Mesodermal cell (in vitro differentiated cells): ENCODE data around the gene TUBB1. TPM values are rescaled to one million over a fixed set of nuclear protein-coding genes. Genes with fewer than 3 reads are reported as not detected.

Experiments used
- H3K27ac ChIP-seq: 2 replicates; pipeline ENCODE4 v1.7.0; 2013; ENCODE audit warnings: mild to moderate bottlenecking, low read depth, low read length, moderate library complexity; ENCODE audit not compliant: severe bottlenecking
- H3K36me3 ChIP-seq: 2 replicates; pipeline ENCODE4 v1.7.1; 2013; ENCODE audit warnings: mild to moderate bottlenecking, low read length, moderate library complexity; ENCODE audit not compliant: control insufficient read depth, insufficient read depth
- H3K4me1 ChIP-seq: one replicate; pipeline ENCODE4 v1.7.1; 2013; ENCODE audit warnings: mild to moderate bottlenecking, low read length; ENCODE audit not compliant: insufficient read depth, control insufficient read depth, poor library complexity, severe bottlenecking
- H3K4me3 ChIP-seq: 2 replicates; pipeline ENCODE4 v1.7.0; 2013; ENCODE audit warnings: low read length, control low read depth, mild to moderate bottlenecking; ENCODE audit not compliant: insufficient read depth, poor library complexity, severe bottlenecking; ENCODE audit errors: extremely low read depth
- H3K9me3 ChIP-seq: 2 replicates; pipeline ENCODE4 v1.7.1; 2013; ENCODE audit warnings: mild to moderate bottlenecking, low read length, moderate library complexity; ENCODE audit not compliant: control insufficient read depth
- WGBS, 2 experiments: methylation state at CpG; one replicate each; pipeline ENCODE4 v1.1.5; 2013; ENCODE audit warnings: missing lambda C conversion rate in 2 of 2; ENCODE audit not compliant: insufficient coverage in 2 of 2; 5-methylcytosine and 5-hydroxymethylcytosine counted together
- polyA plus RNA-seq, 2 experiments: library from polyadenylated mRNA; stranded (reverse); fragments of 50-300 nt; gene quantifications; one replicate each; pipeline ENCODE4 v1.2.3, GENCODE V29; 2013

The TUBB1 gene
- polyA plus RNA-seq (2013, experiment 1 of 2), result not detected
- polyA plus RNA-seq (2013, experiment 2 of 2), result not detected

- Histone ChIP-seq H3K9me3 (no peaks in the 10 kb centered on the region), H3K27ac (no peak within 1 kb of the TSS), H3K4me1 (peaks cover 14% of the 10 kb centered on the region), H3K36me3 (peaks cover 24% of the 10 kb centered on the region), H3K4me3 (no peak within 1 kb of the TSS)
- 91 to 98% methylated on average over 4 to 5 of the region's 5 CpGs for WGBS, 2 experiments
These were observed at the start of gene TUBB1 for GRCh38 chr20:59019217-59019616. TUBB1 (plus strand) TSS chr20:59019429; CDS start chr20:59019523, 94 bp downstream.

GRCh38 chr20:58969439-58969838 is 49.8 kb upstream of the TUBB1 start:
- WGBS, 2 experiments, result 80% methylated on average over 1 of the region's 2 CpGs; no CpG with 5 or more reads in 1 of the 2 experiments
- no peaks in the 10 kb centered on the region for H3K4me1 ChIP-seq

GRCh38 chr20:58970146-58970545 is 49.1 kb upstream of the TUBB1 start:
- Histone ChIP-seq H3K4me1 (no peaks in the 10 kb centered on the region), H3K9me3 (peaks cover 8% of the 10 kb centered on the region), H3K27ac (no peak overlapping the region), H3K4me3 (no peak overlapping the region), H3K36me3 (no peaks in the 10 kb centered on the region)
- WGBS, 2 experiments, result no CpG with 5 or more reads among the region's 1 CpG

More at GRCh38 chr20:58969439-58969838, 49.8 kb upstream of the TUBB1 start:
- Histone ChIP-seq H3K4me3 (no peak overlapping the region), H3K36me3 (no peaks in the 10 kb centered on the region), H3K27ac (no peak overlapping the region), H3K9me3 (peaks cover 8% of the 10 kb centered on the region)

GRCh38 chr20:58971429-58971828 is 47.8 kb upstream of the TUBB1 start:
- Histone ChIP-seq H3K4me1 (no peaks in the 10 kb centered on the region), H3K27ac (no peak overlapping the region), H3K4me3 (no peak overlapping the region), H3K36me3 (no peaks in the 10 kb centered on the region), H3K9me3 (peaks cover 8% of the 10 kb centered on the region)
- WGBS, 2 experiments, result 77 to 80% methylated on average over 5 of the region's 6 CpGs

GRCh38 chr20:58973179-58973578 is 46.0 kb upstream of the TUBB1 start:
- H3K27ac ChIP-seq, result no peak overlapping the region
- no peak overlapping the region for H3K4me3 ChIP-seq
- peaks cover 8% of the 10 kb centered on the region for H3K9me3 ChIP-seq
- H3K36me3 ChIP-seq, result no peaks in the 10 kb centered on the region
- WGBS, 2 experiments, result 94 to 97% methylated on average over 4 of the region's 4 CpGs
- no peaks in the 10 kb centered on the region for H3K4me1 ChIP-seq

- Histone ChIP-seq H3K27ac (no peak overlapping the region), H3K4me1 (no peaks in the 10 kb centered on the region), H3K36me3 (no peaks in the 10 kb centered on the region), H3K9me3 (peaks cover 8% of the 10 kb centered on the region), H3K4me3 (no peak overlapping the region)
- WGBS, 2 experiments, result 77 to 89% methylated on average over 3 of the region's 3 CpGs
These were observed 45.4 kb upstream of the TUBB1 start for GRCh38 chr20:58973866-58974265.

- WGBS, 2 experiments, result no CpG with 5 or more reads among the region's 1 CpG
- Histone ChIP-seq H3K36me3 (no peaks in the 10 kb centered on the region), H3K27ac (no peak overlapping the region), H3K4me1 (no peaks in the 10 kb centered on the region), H3K9me3 (no peaks in the 10 kb centered on the region), H3K4me3 (no peak overlapping the region)
These were observed 43.9 kb upstream of the TUBB1 start for GRCh38 chr20:58975353-58975752.

GRCh38 chr20:58976061-58976730 is 43.0 kb upstream of the TUBB1 start:
- Histone ChIP-seq H3K4me3 (no peak overlapping the region), H3K9me3 (peaks cover 4% of the 10 kb centered on the region), H3K4me1 (no peaks in the 10 kb centered on the region), H3K27ac (no peak overlapping the region), H3K36me3 (no peaks in the 10 kb centered on the region)
- 63 to 83% methylated on average over 2 of the region's 3 CpGs for WGBS, 2 experiments

- peaks cover 4% of the 10 kb centered on the region for H3K9me3 ChIP-seq
- no peak overlapping the region for H3K4me3 ChIP-seq
- no peaks in the 10 kb centered on the region for H3K36me3 ChIP-seq
- WGBS, 2 experiments, result 54 to 67% methylated on average over 6 of the region's 6 CpGs
- H3K27ac ChIP-seq, result no peak overlapping the region
- H3K4me1 ChIP-seq, result no peaks in the 10 kb centered on the region
These were observed 40.7 kb upstream of the TUBB1 start for GRCh38 chr20:58978351-58979190.

GRCh38 chr20:58980711-58981627 is 38.3 kb upstream of the TUBB1 start, which contains the start of gene NELFCD:
NELFCD (plus strand) TSS chr20:58981256; CDS start chr20:58981310, 54 bp downstream.
- H3K36me3 ChIP-seq, result peaks cover 10% of the 10 kb centered on the region
- peaks cover 4% of the 10 kb centered on the region for H3K9me3 ChIP-seq
- WGBS, 2 experiments, result 18 to 24% methylated on average over 53 to 71 of the region's 109 CpGs
- H3K4me3 ChIP-seq, result peak within 1 kb of the TSS; percentile 77
- peak within 1 kb of the TSS; percentile 53 for H3K27ac ChIP-seq
- H3K4me1 ChIP-seq, result peaks cover 7% of the 10 kb centered on the region
